ENCODE results near the gene ERVFRD-1. TPM values are rescaled to one million over a fixed set of nuclear protein-coding genes. Genes with fewer than 3 reads are reported as not detected.

The ERVFRD-1 gene
- total and polyA plus RNA-seq, 2 of the 13 experiments (the other 11 are each of a cell fraction or from before 2014, with no cell fraction given), result not detected

GRCh38 chr6:11072101-11072500 is 39.4 kb downstream of the ERVFRD-1 start:
- Histone ChIP-seq H4K20me1 (ENCODE audit: insufficient read depth, low read length) (no peaks in the 10 kb centered on the region), H3K36me3 (replicated peaks in 1 of 2; ENCODE audit: control insufficient read depth in 1 of 2, insufficient read depth in 2 of 2, low read length in 2 of 2) (no peaks in the 10 kb centered on the region), H3K4me3 (replicated peaks in 1 of 3; ENCODE audit: insufficient read depth in 1 of 3, low read depth in 2 of 3, low read length in 3 of 3) (no peak overlapping the region), H3K27me3 (ENCODE audit: control insufficient read depth in 1 of 2, insufficient read depth in 2 of 2, low read length in 2 of 2) (no peaks in the 10 kb centered on the region; a peak in 1 of 5 replicates), H3K9ac (ENCODE audit: insufficient read depth, low read depth, low read length) (no peak overlapping the region), H3K9me3 (ENCODE audit: low read length) (no peaks in the 10 kb centered on the region), H2AFZ (ENCODE audit: low read length) (no peak overlapping the region), H3K79me2 (ENCODE audit: insufficient read depth, low read length) (no peaks in the 10 kb centered on the region), H3K4me2 (ENCODE audit: low read depth, low read length) (no peak overlapping the region), H3K4me1 (ENCODE audit: insufficient read depth, low read length) (peaks cover 24% of the 10 kb centered on the region), H3K27ac (ENCODE audit: extremely low read length, insufficient read depth, low read length) (no peak overlapping the region)
- intact Hi-C loops (cut with micrococcal nuclease; ENCODE audit: unreplicated experiment) (no loop called here), in situ Hi-C loops (cut with HindIII; ENCODE audit: extremely low pct_ligation_motif_present, low pct_unique_long_range_greater_than_20kb) (loop anchor here (25.0 kb wide), 1 partner anchor 585 kb away; no protein-coding TSS in a partner anchor)
- DNase-seq (ENCODE audit: low spot score) (no peak), FAIRE-seq (no peak), ATAC-seq (no peak)
- POLR2A ChIA-PET, result no interaction called here
- 78% methylated on average over 4 of the region's 4 CpGs for WGBS (ENCODE audit: low lambda C conversion rate)
- BruUV-seq (replicated peaks), result no TSS peak
- TF ChIP-seq CCDC6 (CRISPR knock-in tag; IDR thresholded peaks at IDR 0.05), result no peak
- CTCF ChIA-PET (ENCODE audit: low intra/inter-chr PET ratio, low total read pairs), result interaction anchor here (2.2 kb wide), 1 partner anchor 121 kb away, joined by 9 read pairs; no protein-coding TSS in a partner anchor

GRCh38 chr6:11069760-11070159 is 41.8 kb downstream of the ERVFRD-1 start:
- CTCF ChIA-PET (ENCODE audit: low intra/inter-chr PET ratio, low total read pairs), result interaction anchor here (1.3 to 4.2 kb wide), 4 partner anchors 25 to 427 kb away, joined by 5 to 130 read pairs (median 22); partner anchors contain the start of gene ELOVL2
- no peak overlapping the region for H3K9ac ChIP-seq (ENCODE audit: insufficient read depth, low read depth, low read length)

More at GRCh38 chr6:11069760-11070159, 41.8 kb downstream of the ERVFRD-1 start:
- no peak for ATAC-seq
- H3K27ac ChIP-seq (ENCODE audit: extremely low read length, insufficient read depth, low read length), result no peak overlapping the region
- H3K4me3 ChIP-seq (replicated peaks in 1 of 3; ENCODE audit: insufficient read depth in 1 of 3, low read depth in 2 of 3, low read length in 3 of 3), result no peak overlapping the region
- no peaks in the 10 kb centered on the region for H4K20me1 ChIP-seq (ENCODE audit: insufficient read depth, low read length)
- intact Hi-C loops (cut with micrococcal nuclease; ENCODE audit: unreplicated experiment), result loop anchor here (1.0 to 2.0 kb wide), 3 partner anchors 118 to 505 kb away; no protein-coding TSS in a partner anchor
- H3K9me3 ChIP-seq (ENCODE audit: low read length), result no peaks in the 10 kb centered on the region
- in situ Hi-C loops (cut with HindIII; ENCODE audit: extremely low pct_ligation_motif_present, low pct_unique_long_range_greater_than_20kb), result loop anchor here (5.0 to 25.0 kb wide), 2 partner anchors 117 to 582 kb away; no protein-coding TSS in a partner anchor
- no peaks in the 10 kb centered on the region; a peak in 1 of 5 replicates for H3K27me3 ChIP-seq (ENCODE audit: control insufficient read depth in 1 of 2, insufficient read depth in 2 of 2, low read length in 2 of 2)
- TF ChIP-seq ZNF350 (CRISPR knock-in tag; IDR thresholded peaks at IDR 0.05; ENCODE audit: borderline replicate concordance, low read depth), result no peak
- no peak for TF ChIP-seq JARID2 (CRISPR knock-in tag; IDR thresholded peaks at IDR 0.05; ENCODE audit: insufficient replicate concordance)
- H3K79me2 ChIP-seq (ENCODE audit: insufficient read depth, low read length), result no peaks in the 10 kb centered on the region
- no peak for FAIRE-seq
- no peaks in the 10 kb centered on the region for H3K36me3 ChIP-seq (replicated peaks in 1 of 2; ENCODE audit: control insufficient read depth in 1 of 2, insufficient read depth in 2 of 2, low read length in 2 of 2)
- peaks cover 47% of the 10 kb centered on the region for H3K4me1 ChIP-seq (ENCODE audit: insufficient read depth, low read length)
- no peak overlapping the region for H3K4me2 ChIP-seq (ENCODE audit: low read depth, low read length)
- POLR2A ChIA-PET, result no interaction called here
- 60% methylated on average over 2 of the region's 2 CpGs for WGBS (ENCODE audit: low lambda C conversion rate)
- no TSS peak for BruUV-seq (replicated peaks)
- no peak overlapping the region for H2AFZ ChIP-seq (ENCODE audit: low read length)
- no peak for DNase-seq (ENCODE audit: low spot score)

All from HepG2 (cell line).